Testis (tissue), 3 donors: ENCODE results near the gene SLC35F4. TPM values are rescaled to one million over a fixed set of nuclear protein-coding genes. Genes with fewer than 3 reads are reported as not detected.

Experiments used
- DNase-seq: peaks from one replicate; pipeline ENCODE4 v3.0.0-alpha.2; 2019
- H3K27ac ChIP-seq, 2 donors: fragments of 200-600 bp; sonication (generic); one replicate each; pipeline ENCODE4 v1.5.1; 2019
- H3K27me3 ChIP-seq: fragments of 200-600 bp; sonication (generic); one replicate; pipeline ENCODE4 v1.5.1; 2019
- H3K36me3 ChIP-seq: fragments of 200-600 bp; sonication (generic); one replicate; pipeline ENCODE4 v1.5.1; 2017; ENCODE audit warnings: low read depth; ENCODE audit errors: missing control alignments
- H3K4me1 ChIP-seq: fragments of 200-600 bp; sonication (generic); one replicate; pipeline ENCODE4 v1.5.1; 2019
- H3K4me3 ChIP-seq, 2 donors: fragments of 200-600 bp; sonication (generic); one replicate each; pipeline ENCODE4 v1.5.1; 2017 to 2019
- H3K9me3 ChIP-seq: fragments of 200-600 bp; sonication (generic); one replicate; pipeline ENCODE4 v1.5.1; 2017
- CTCF ChIP-seq, 3 experiments: fragments of 450-650 bp in 2 of 3; fragments of 200-600 bp in 1 of 3; sonication (generic) in 1 of 3; IDR thresholded peaks; one replicate each; pipeline ENCODE4 v1.5.1; 2016 to 2019; ENCODE audit warnings: antibody characterized with exemption in 3 of 3, mild to moderate bottlenecking in 2 of 3, moderate library complexity in 1 of 3
- POLR2A ChIP-seq: fragments of 450-650 bp; IDR thresholded peaks from one replicate; pipeline ENCODE4 v1.6.1; 2017; ENCODE audit warnings: antibody characterized with exemption, mild to moderate bottlenecking, moderate library complexity
- WGBS, 2 donors: methylation state at CpG; one replicate each; pipeline ENCODE4 v1.1.5; 2018; 5-methylcytosine and 5-hydroxymethylcytosine counted together
- intact Hi-C: fragments of 100-400 bp; cut with DNase I; formaldehyde crosslinking; loops from one replicate; pipeline ENCODE4 v1.15.1; 2023; ENCODE audit warnings: low total_unique reads
- polyA plus RNA-seq: library from polyadenylated mRNA; stranded (reverse); fragments of 350-450 nt; fragmentation: Illumina TruSeq; extraction: RNeasy Lipid Tissue Mini Kit (QIAGEN cat#74804); gene quantifications from one replicate; pipeline ENCODE4 v1.2.3, GENCODE V29; 2014; ENCODE audit warnings: low read depth, low replicate concordance; ENCODE audit not compliant: insufficient read depth
- total RNA-seq, 2 donors: library from RNA; depleted of rRNA; stranded (reverse); fragments of >200 nt; gene quantifications; one replicate each; pipeline ENCODE4 v1.2.3, GENCODE V29; 2016

SLC35F4 gene
- total and polyA plus RNA-seq, 3 donors from 2014 or later, result 0.50 to 2.8 (median 2.3) TPM

DNA sequence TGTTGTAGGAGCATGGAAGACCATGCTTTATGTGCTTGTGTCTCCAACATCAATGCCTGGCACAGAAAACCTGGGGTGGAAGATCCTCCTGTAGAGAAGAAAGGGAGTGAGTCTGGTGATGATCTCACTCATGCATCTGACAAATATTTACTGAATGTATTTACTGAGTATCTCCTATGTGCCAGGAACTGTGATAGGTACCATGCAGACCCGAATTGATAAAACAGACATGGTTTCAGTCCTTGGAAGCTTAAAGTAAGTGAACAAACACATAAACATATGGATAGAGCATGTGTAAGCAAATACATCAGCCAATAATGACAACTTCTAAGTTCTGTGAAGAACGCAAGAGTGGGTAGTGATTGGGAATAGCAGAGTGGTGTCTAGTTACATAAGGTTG lies 255.3 kb downstream of the SLC35F4 start:
- no peaks in the 10 kb centered on the region for H3K36me3 ChIP-seq
- no peak for DNase-seq
- H3K9me3 ChIP-seq, result no peaks in the 10 kb centered on the region
- 70 to 73% methylated on average over 2 of the region's 2 CpGs for WGBS, 2 donors
- H3K27ac ChIP-seq, result no peak overlapping the region
- intact Hi-C loops, result no loop called here
- no peaks in the 10 kb centered on the region for H3K27me3 ChIP-seq
- TF ChIP-seq POLR2A (no peak), CTCF (IDR thresholded peaks at IDR 0.05) (no peak)
- no peaks in the 10 kb centered on the region for H3K4me1 ChIP-seq
- no peak overlapping the region for H3K4me3 ChIP-seq

GRCh38 chr14:57609192-57610075 lies 256.5 kb downstream of the SLC35F4 start:
- Histone ChIP-seq H3K4me1 (no peaks in the 10 kb centered on the region), H3K4me3 (no peak overlapping the region), H3K9me3 (no peaks in the 10 kb centered on the region), H3K27me3 (no peaks in the 10 kb centered on the region), H3K36me3 (no peaks in the 10 kb centered on the region), H3K27ac (no peak overlapping the region)
- TF ChIP-seq CTCF (IDR thresholded peaks at IDR 0.05) (no peak), POLR2A (no peak)
- DNase-seq, result no peak
- intact Hi-C loops, result no loop called here
- WGBS, 2 donors, result 68 to 78% methylated on average over 6 of the region's 6 CpGs

- Histone ChIP-seq H3K27me3 (no peaks in the 10 kb centered on the region), H3K36me3 (no peaks in the 10 kb centered on the region), H3K4me3 (no peak overlapping the region), H3K4me1 (no peaks in the 10 kb centered on the region), H3K27ac (no peak overlapping the region), H3K9me3 (no peaks in the 10 kb centered on the region)
- intact Hi-C loops, result no loop called here
- WGBS, 2 donors, result 65 to 81% methylated on average over 2 of the region's 2 CpGs
- no peak for DNase-seq
- no peak for TF ChIP-seq POLR2A
- no peak for TF ChIP-seq CTCF (IDR thresholded peaks at IDR 0.05)
Measured at GRCh38 chr14:57607086-57607485, 258.8 kb downstream of the SLC35F4 start.

DNA sequence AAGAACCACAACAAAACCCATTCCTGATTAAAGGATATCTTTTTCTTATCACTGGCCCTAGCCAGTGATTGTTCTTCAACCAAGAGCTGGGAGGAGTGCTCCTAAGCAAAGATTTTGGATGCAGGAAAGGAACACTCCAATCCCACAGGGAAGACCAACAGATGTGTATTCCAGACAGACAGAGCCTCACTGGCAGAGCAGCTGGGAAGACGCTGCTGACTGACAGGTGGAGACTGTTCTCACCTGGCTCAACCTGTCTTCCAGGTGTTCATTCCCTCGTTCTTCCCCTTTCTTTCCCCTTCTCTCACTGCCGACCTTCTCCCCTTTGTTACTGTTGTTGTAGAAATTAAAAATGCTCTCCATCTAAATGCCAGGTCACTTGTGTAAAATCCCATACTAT lies 282.5 kb downstream of the SLC35F4 start:
- no peak for DNase-seq
- H3K27me3 ChIP-seq, result no peaks in the 10 kb centered on the region
- H3K4me1 ChIP-seq, result no peaks in the 10 kb centered on the region
- intact Hi-C loops, result no loop called here
- H3K9me3 ChIP-seq, result no peaks in the 10 kb centered on the region
- WGBS, 2 donors, result 68 to 72% methylated on average over 3 of the region's 3 CpGs
- H3K27ac ChIP-seq, result no peak overlapping the region
- H3K36me3 ChIP-seq, result no peaks in the 10 kb centered on the region
- H3K4me3 ChIP-seq, result no peak overlapping the region
- TF ChIP-seq POLR2A, result no peak
- no peak for TF ChIP-seq CTCF (IDR thresholded peaks at IDR 0.05)

DNA sequence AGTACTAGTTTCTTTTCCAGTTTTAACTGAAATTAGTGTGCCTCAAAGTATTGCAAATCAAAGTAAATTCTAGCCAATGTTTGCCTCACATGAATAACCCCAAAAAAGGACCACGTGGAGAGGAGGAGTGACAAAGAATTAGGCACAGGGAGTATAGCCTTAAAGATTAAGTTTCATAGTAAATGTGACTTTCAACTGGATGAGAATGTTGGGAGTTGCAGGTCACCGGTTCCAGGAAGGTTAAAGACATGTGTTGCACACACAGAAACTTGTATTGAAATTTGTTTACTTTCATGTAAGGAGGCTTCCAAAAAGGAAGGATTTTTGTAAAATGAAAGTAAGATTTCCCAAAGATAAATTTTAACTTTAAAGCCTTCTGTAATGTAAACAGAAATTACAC lies 283.1 kb downstream of the SLC35F4 start:
- no peak overlapping the region for H3K27ac ChIP-seq
- H3K4me1 ChIP-seq, result no peaks in the 10 kb centered on the region
- no peak overlapping the region for H3K4me3 ChIP-seq
- H3K36me3 ChIP-seq, result no peaks in the 10 kb centered on the region
- no peaks in the 10 kb centered on the region for H3K9me3 ChIP-seq
- DNase-seq, result no peak
- no peaks in the 10 kb centered on the region for H3K27me3 ChIP-seq
- WGBS, 2 donors, result 45 to 73% methylated on average over 2 of the region's 2 CpGs
- no peak for TF ChIP-seq POLR2A
- TF ChIP-seq CTCF (IDR thresholded peaks at IDR 0.05), result no peak
- intact Hi-C loops, result no loop called here
